K562 treated with DMSO at 1 percent for 24 hours (cell line): ENCODE measurements around the gene RGMA. TPM values are rescaled to one million over a fixed set of nuclear protein-coding genes. Genes with fewer than 3 reads are reported as not detected.

Experiments
- total RNA-seq: library from RNA; unstranded; fragments of 300-600 nt; gene quantifications from 2 replicates; pipeline ENCODE4 v1.2.3, GENCODE V29; 2022; ENCODE audit warnings: low read depth; ENCODE audit not compliant: insufficient read depth

Gene RGMA, protein sequence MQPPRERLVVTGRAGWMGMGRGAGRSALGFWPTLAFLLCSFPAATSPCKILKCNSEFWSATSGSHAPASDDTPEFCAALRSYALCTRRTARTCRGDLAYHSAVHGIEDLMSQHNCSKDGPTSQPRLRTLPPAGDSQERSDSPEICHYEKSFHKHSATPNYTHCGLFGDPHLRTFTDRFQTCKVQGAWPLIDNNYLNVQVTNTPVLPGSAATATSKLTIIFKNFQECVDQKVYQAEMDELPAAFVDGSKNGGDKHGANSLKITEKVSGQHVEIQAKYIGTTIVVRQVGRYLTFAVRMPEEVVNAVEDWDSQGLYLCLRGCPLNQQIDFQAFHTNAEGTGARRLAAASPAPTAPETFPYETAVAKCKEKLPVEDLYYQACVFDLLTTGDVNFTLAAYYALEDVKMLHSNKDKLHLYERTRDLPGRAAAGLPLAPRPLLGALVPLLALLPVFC
- 0.08 and 0.14 TPM in 2 replicates for total RNA-seq

DNA sequence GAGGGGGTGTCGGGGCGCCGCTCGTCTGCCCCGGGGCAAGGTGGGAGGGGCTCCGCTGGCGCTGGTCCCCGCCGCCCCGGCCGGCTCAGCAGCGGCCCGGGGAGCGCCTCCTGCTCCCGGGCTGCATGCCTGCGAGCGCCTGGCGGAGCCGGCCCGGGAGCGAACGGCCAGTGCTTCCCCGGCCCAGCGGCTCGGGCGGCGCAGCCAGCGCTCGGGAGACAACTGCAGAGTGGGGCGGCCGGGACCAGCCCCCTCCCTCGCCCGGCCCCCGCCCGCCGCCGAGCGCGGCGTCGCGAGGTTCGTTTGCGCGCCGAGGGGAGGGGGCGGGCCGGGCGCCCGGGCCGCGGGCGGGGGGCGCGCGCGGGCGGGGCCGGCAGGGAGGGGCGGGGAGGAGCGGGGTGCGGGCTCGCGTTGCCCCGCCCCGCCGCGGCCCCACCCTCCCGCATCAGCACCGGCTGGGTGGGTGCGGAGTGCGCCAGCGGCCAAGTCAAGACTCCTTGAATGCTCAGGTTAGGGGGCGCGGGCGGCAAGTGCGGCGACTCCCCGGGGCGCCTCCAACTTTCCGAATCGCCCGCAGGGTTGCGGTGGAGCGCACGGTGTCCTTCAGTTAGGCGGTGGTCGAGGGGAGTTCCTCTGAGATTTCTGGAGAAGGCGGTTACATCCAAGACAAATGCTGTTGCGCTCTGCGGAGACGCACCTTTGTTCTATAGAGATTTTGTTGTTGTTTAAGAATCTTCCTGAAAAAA, at the start of gene RGMA:
TSS of gene RGMA (minus strand) at position 231 of the 746 bp plus-strand sequence. CDS start 279 bp downstream, outside the sequence.

Other genes with a start within 250 kb of the RGMA start
- 40.7 and 45.5 TPM in 2 replicates for gene CHD2, start 188.9 kb downstream of the RGMA start, total RNA-seq